Right lobe of liver (tissue), 6 donors: ENCODE data around the gene RTF2. TPM values are rescaled to one million over a fixed set of nuclear protein-coding genes. Genes with fewer than 3 reads are reported as not detected.

Source experiments
- ATAC-seq, 4 donors: fragments of 200-7000 bp; cut with Tn5 transposase; one replicate each; pipeline ENCODE4 v1.9.1; 2020; ENCODE audit warnings: mild to moderate bottlenecking in 4 of 4, moderate library complexity in 4 of 4
- DNase-seq, 3 donors: peaks; one replicate each; pipeline ENCODE4 v3.0.0-alpha.2; 2020
- H3K27ac ChIP-seq, 3 donors: fragments of 200-600 bp; one replicate each; pipeline ENCODE4 v1.8.0; 2022
- H3K27me3 ChIP-seq, 2 donors: fragments of 200-600 bp; one replicate each; pipeline ENCODE4 v1.8.0; 2022
- H3K36me3 ChIP-seq, 4 donors: fragments of 200-600 bp; sonication (generic) in 1 of 4; one replicate each; pipeline versions ENCODE4 v1.5.1 to v1.8.0; 2017 to 2022; ENCODE audit warnings: control low read depth in 1 of 4
- H3K4me1 ChIP-seq, 4 donors: fragments of 200-600 bp; sonication (generic) in 1 of 4; one replicate each; pipeline versions ENCODE4 v1.5.1 to v1.8.0; 2017 to 2022; ENCODE audit warnings: control low read depth in 1 of 4
- H3K4me3 ChIP-seq, 3 donors: fragments of 200-600 bp; one replicate each; pipeline ENCODE4 v1.8.0; 2022
- H3K9me3 ChIP-seq, 4 donors: fragments of 200-600 bp; sonication (generic) in 1 of 4; one replicate each; pipeline versions ENCODE4 v1.5.1 to v1.8.0; 2017 to 2022; ENCODE audit warnings: control low read depth in 1 of 4
- CTCF ChIP-seq, 4 donors: fragments of 200-600 bp in 3 of 4; fragments of 450-650 bp in 1 of 4; IDR thresholded peaks; one replicate each; pipeline versions ENCODE4 v1.5.1 to v1.8.0; 2016 to 2022; ENCODE audit warnings: antibody characterized with exemption in 4 of 4, mild to moderate bottlenecking in 2 of 4
- POLR2A ChIP-seq: fragments of 450-650 bp; IDR thresholded peaks from one replicate; pipeline ENCODE4 v1.6.1; 2017; ENCODE audit warnings: antibody characterized with exemption, mild to moderate bottlenecking
- WGBS: methylation state at CpG from one replicate; pipeline ENCODE4 v1.1.6; 2018; ENCODE audit warnings: low coverage, low lambda C conversion rate; ENCODE audit not compliant: insufficient coverage; ENCODE audit errors: missing lambda C conversion rate; 5-methylcytosine and 5-hydroxymethylcytosine counted together
- intact Hi-C, 2 donors: fragments of 100-400 bp; cut with DNase I; formaldehyde crosslinking; loops; one replicate each; pipeline versions ENCODE4 v1.11.2 to v1.14.1; 2022
- total RNA-seq, 6 experiments: library from RNA; depleted of rRNA in 2 of 6; stranded (reverse); fragments of >200 nt in 2 of 6; fragmentation: NEBNext Ultra II Directional in 3 of 6; extraction: Animal tissue kit (Norgen Biotek cat#: 25700) in 3 of 6; gene quantifications; one replicate each; pipeline versions ENCODE4 v1.1.0 to v1.2.4, GENCODE V29; 2016 to 2023
- donor health status: DM: no; HTN: yes; CAD: no.
- donor health status: DM: no; HTN: no; CAD: no.
- donor health status: DM: no; HTN: no; CAD: no.
- donor health status: DM: no; HTN: yes; CAD: no.
- donor health status: DM: no; HTN: yes; CAD: no.

The RTF2 gene
- total RNA-seq, 6 experiments from 2014 or later, result 29.9 to 40.1 (median 32.6) TPM

GRCh38 chr20:56517211-56517610 lies 48.8 kb downstream of the RTF2 start:
- no peak for DNase-seq
- no peaks in the 10 kb centered on the region for H3K27me3 ChIP-seq
- no peak for ATAC-seq
- H3K36me3 ChIP-seq, result peaks cover 0 to 50% (median 19%) of the 10 kb centered on the region in 4 donors
- no peak overlapping the region for H3K27ac ChIP-seq
- WGBS, result 91% methylated on average over 5 of the region's 7 CpGs
- intact Hi-C loops, result no loop called here
- H3K4me3 ChIP-seq, result no peak overlapping the region
- no peak for TF ChIP-seq POLR2A
- no peak for TF ChIP-seq CTCF (IDR thresholded peaks at IDR 0.05)
- H3K9me3 ChIP-seq, result no peaks in the 10 kb centered on the region
- no peaks in the 10 kb centered on the region for H3K4me1 ChIP-seq

- intact Hi-C loops, result no loop called here
- no peaks in the 10 kb centered on the region for H3K4me1 ChIP-seq
- no peaks in the 10 kb centered on the region for H3K9me3 ChIP-seq
- no peak for TF ChIP-seq CTCF (IDR thresholded peaks at IDR 0.05)
- no peak for TF ChIP-seq POLR2A
- no peak overlapping the region for H3K4me3 ChIP-seq
- peaks cover 0 to 48% (median 19%) of the 10 kb centered on the region in 4 donors for H3K36me3 ChIP-seq
- ATAC-seq (no peak), DNase-seq (no peak)
- WGBS, result 100% methylated on average over 1 of the region's 8 CpGs
- H3K27ac ChIP-seq, result no peak overlapping the region
- no peaks in the 10 kb centered on the region for H3K27me3 ChIP-seq
These were observed 49.2 kb downstream of the RTF2 start for GRCh38 chr20:56517641-56518040.

GRCh38 chr20:56518126-56518525 lies 49.7 kb downstream of the RTF2 start:
- intact Hi-C loops, result no loop called here
- DNase-seq (no peak), ATAC-seq (no peak)
- no peaks in the 10 kb centered on the region for H3K4me1 ChIP-seq
- TF ChIP-seq POLR2A (no peak), CTCF (IDR thresholded peaks at IDR 0.05) (no peak)
- WGBS, result 76% methylated on average over 3 of the region's 14 CpGs
- H3K9me3 ChIP-seq, result no peaks in the 10 kb centered on the region
- H3K27ac ChIP-seq, result no peak overlapping the region
- H3K27me3 ChIP-seq, result no peaks in the 10 kb centered on the region
- no peak overlapping the region for H3K4me3 ChIP-seq
- peaks cover 0 to 46% (median 19%) of the 10 kb centered on the region in 4 donors for H3K36me3 ChIP-seq

GRCh38 chr20:56518721-56519398 lies 50.4 kb downstream of the RTF2 start:
- Histone ChIP-seq H3K4me3 (no peak overlapping the region), H3K9me3 (no peaks in the 10 kb centered on the region), H3K4me1 (no peaks in the 10 kb centered on the region), H3K36me3 (peaks cover 0 to 38% (median 19%) of the 10 kb centered on the region in 4 donors), H3K27ac (no peak overlapping the region), H3K27me3 (no peaks in the 10 kb centered on the region)
- TF ChIP-seq POLR2A (no peak), CTCF (IDR thresholded peaks at IDR 0.05) (no peak)
- DNase-seq, result no peak
- intact Hi-C loops, result no loop called here
- ATAC-seq, result no peak
- WGBS, result 95% methylated on average over 8 of the region's 10 CpGs
